Thyroid gland (tissue), 4 donors: Measurements from ENCODE around the gene ISG15.

Experiments
- POLR2A ChIP-seq, 2 donors: fragments of 450-650 bp; IDR thresholded peaks; one replicate each; pipeline ENCODE4 v1.6.1; 2017; ENCODE audit warnings: antibody characterized with exemption in 2 of 2, mild to moderate bottlenecking in 2 of 2, moderate library complexity in 1 of 2
- TF ChIP-seq, protein P1 (sequence below), 6 experiments: fragments of 200-600 bp in 3 of 6; fragments of 450-650 bp in 3 of 6; sonication (generic) in 3 of 6; IDR thresholded peaks; one replicate each; pipeline ENCODE4 v1.5.1; 2016 to 2019; ENCODE audit warnings: antibody characterized with exemption in 6 of 6, mild to moderate bottlenecking in 2 of 6, inconsistent platforms in 1 of 6, moderate library complexity in 1 of 6

- TF ChIP-seq, protein P1, sequence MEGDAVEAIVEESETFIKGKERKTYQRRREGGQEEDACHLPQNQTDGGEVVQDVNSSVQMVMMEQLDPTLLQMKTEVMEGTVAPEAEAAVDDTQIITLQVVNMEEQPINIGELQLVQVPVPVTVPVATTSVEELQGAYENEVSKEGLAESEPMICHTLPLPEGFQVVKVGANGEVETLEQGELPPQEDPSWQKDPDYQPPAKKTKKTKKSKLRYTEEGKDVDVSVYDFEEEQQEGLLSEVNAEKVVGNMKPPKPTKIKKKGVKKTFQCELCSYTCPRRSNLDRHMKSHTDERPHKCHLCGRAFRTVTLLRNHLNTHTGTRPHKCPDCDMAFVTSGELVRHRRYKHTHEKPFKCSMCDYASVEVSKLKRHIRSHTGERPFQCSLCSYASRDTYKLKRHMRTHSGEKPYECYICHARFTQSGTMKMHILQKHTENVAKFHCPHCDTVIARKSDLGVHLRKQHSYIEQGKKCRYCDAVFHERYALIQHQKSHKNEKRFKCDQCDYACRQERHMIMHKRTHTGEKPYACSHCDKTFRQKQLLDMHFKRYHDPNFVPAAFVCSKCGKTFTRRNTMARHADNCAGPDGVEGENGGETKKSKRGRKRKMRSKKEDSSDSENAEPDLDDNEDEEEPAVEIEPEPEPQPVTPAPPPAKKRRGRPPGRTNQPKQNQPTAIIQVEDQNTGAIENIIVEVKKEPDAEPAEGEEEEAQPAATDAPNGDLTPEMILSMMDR (IDR thresholded peaks at IDR 0.05) = no peak
- TF ChIP-seq POLR2A (IDR thresholded peaks at IDR 0.05) = no peak
These were observed 47.7 kb upstream of the ISG15 start for GRCh38 chr1:965526-966134.
